PC-9 (cell line): ENCODE results near the gene RMI2. TPM values are rescaled to one million over a fixed set of nuclear protein-coding genes. Genes with fewer than 3 reads are reported as not detected.

Source experiments
- BruUV-seq: library from RNA; stranded (reverse); fragments of 400-500 nt; replicated peaks from 2 replicates; lab custom pipeline; 2021; lab: Mats Ljungman, UMichigan
- CTCF ChIA-PET: fragments of 300-600 bp; sonication (Branson Sonifier 250); formaldehyde crosslinking; loops from one replicate; lab custom pipeline; 2022; ENCODE audit warnings: antibody characterized with exemption; lab: Charles Lee
- POLR2A ChIA-PET: fragments of 300-600 bp; sonication (Branson Sonifier 250); formaldehyde crosslinking; loops from one replicate; lab custom pipeline; 2022; ENCODE audit warnings: antibody characterized with exemption; ENCODE audit not compliant: unreplicated experiment; lab: Charles Lee
- DNase-seq, 2 experiments: peaks; one replicate each; pipeline versions ENCODE4 v3.0.0 to v3.0.0-alpha.2; 2015 to 2022; ENCODE audit warnings: mixed read lengths in 1 of 2
- H2AFZ ChIP-seq: fragments of 200-600 bp; sonication (generic); 2 replicates; pipeline ENCODE4 v1.8.1; 2017; ENCODE audit warnings: antibody characterized with exemption
- H3F3A ChIP-seq: fragments of 200-600 bp; sonication (generic); 2 replicates; pipeline ENCODE4 v1.8.1; 2017; ENCODE audit warnings: antibody characterized with exemption, mild to moderate bottlenecking, low read depth; ENCODE audit not compliant: insufficient read depth
- H3K27ac ChIP-seq: fragments of 200-600 bp; sonication (generic); 2 replicates; pipeline ENCODE4 v1.6.1; 2016; ENCODE audit warnings: mixed run types
- H3K27me3 ChIP-seq: fragments of 200-600 bp; sonication (generic); 2 replicates; pipeline ENCODE4 v1.6.1; 2016; ENCODE audit warnings: low read depth, mixed run types; ENCODE audit not compliant: insufficient read depth
- H3K36me3 ChIP-seq: fragments of 200-600 bp; sonication (generic); 2 replicates; pipeline ENCODE4 v1.6.1; 2016; ENCODE audit warnings: low read depth, mixed run types
- H3K4me1 ChIP-seq: fragments of 200-600 bp; sonication (generic); replicated peaks from 2 replicates; pipeline ENCODE4 v1.6.1; 2016; ENCODE audit warnings: mixed run types; ENCODE audit not compliant: insufficient read depth
- H3K4me2 ChIP-seq: fragments of 200-600 bp; sonication (generic); 2 replicates; pipeline ENCODE4 v1.6.1; 2017; ENCODE audit warnings: mixed run types
- H3K4me3 ChIP-seq: fragments of 200-600 bp; sonication (generic); 2 replicates; pipeline ENCODE4 v1.6.1; 2016; ENCODE audit warnings: mixed run types
- H3K79me2 ChIP-seq: fragments of 200-600 bp; sonication (generic); 2 replicates; pipeline ENCODE4 v1.6.1; 2017; ENCODE audit warnings: low read depth, mixed run types
- H3K9me2 ChIP-seq: fragments of 200-600 bp; sonication (generic); 2 replicates; pipeline ENCODE4 v1.8.1; 2017; ENCODE audit warnings: mild to moderate bottlenecking; ENCODE audit not compliant: insufficient read depth
- H3K9me3 ChIP-seq: fragments of 200-600 bp; sonication (generic); 2 replicates; pipeline ENCODE4 v1.8.1; 2016; ENCODE audit warnings: low read depth; ENCODE audit not compliant: insufficient read depth
- H4K20me1 ChIP-seq: fragments of 200-600 bp; sonication (generic); 2 replicates; pipeline ENCODE4 v1.8.1; 2017; ENCODE audit not compliant: insufficient read depth
- EZH2 ChIP-seq: fragments of 200-600 bp; sonication (generic); IDR thresholded peaks from 2 replicates; pipeline ENCODE4 v1.8.0; 2017; ENCODE audit warnings: antibody characterized with exemption, low read depth
- intact Hi-C: fragments of 100-400 bp; cut with micrococcal nuclease; formaldehyde crosslinking; loops from one replicate; pipeline ENCODE4 v1.10.0; 2022; ENCODE audit not compliant: unreplicated experiment
- total RNA-seq: library from RNA; stranded (reverse); gene quantifications from 2 replicates; pipeline ENCODE4 v1.2.3, GENCODE V29; 2021
- TF ChIP-seq, protein P1 (sequence below): fragments of 200-600 bp; sonication (generic); conservative IDR thresholded peaks from 2 replicates; pipeline ENCODE4 v1.6.1; 2017; ENCODE audit warnings: mixed run types, antibody characterized with exemption, mild to moderate bottlenecking, moderate library complexity

RMI2 gene
- total RNA-seq, 1 experiment from 2014 or later, result 38.0 TPM

- intact Hi-C loops, result no loop called here
- CTCF ChIA-PET, result no interaction called here
- no TSS peak for BruUV-seq
Observed at GRCh38 chr16:11341371-11341770, 3.9 kb upstream of the RMI2 start.

GRCh38 chr16:11342021-11342855, 3.0 kb upstream of the RMI2 start:
- no peak for DNase-seq
- BruUV-seq, result no TSS peak

More at GRCh38 chr16:11341371-11341770, 3.9 kb upstream of the RMI2 start:
- no peaks in the 10 kb centered on the region for H3K9me2 ChIP-seq
- H2AFZ ChIP-seq, result no peak overlapping the region
- POLR2A ChIA-PET, result interaction anchor here (0.6 kb wide), 1 partner anchor 65 kb away, joined by 19 read pairs; the partner anchor contains the start of gene PRM2
- no peaks in the 10 kb centered on the region for H3K9me3 ChIP-seq
- H3K27ac ChIP-seq, result no peak overlapping the region
- H3K4me3 ChIP-seq, result no peak overlapping the region
- H4K20me1 ChIP-seq, result no peaks in the 10 kb centered on the region
- peaks cover 12% of the 10 kb centered on the region for H3K4me1 ChIP-seq
- H3F3A ChIP-seq, result no peaks in the 10 kb centered on the region
- H3K36me3 ChIP-seq, result no peaks in the 10 kb centered on the region
- no peak overlapping the region for H3K4me2 ChIP-seq
- H3K79me2 ChIP-seq, result peaks cover 7% of the 10 kb centered on the region
- H3K27me3 ChIP-seq, result no peaks in the 10 kb centered on the region
- TF ChIP-seq, protein P1, sequence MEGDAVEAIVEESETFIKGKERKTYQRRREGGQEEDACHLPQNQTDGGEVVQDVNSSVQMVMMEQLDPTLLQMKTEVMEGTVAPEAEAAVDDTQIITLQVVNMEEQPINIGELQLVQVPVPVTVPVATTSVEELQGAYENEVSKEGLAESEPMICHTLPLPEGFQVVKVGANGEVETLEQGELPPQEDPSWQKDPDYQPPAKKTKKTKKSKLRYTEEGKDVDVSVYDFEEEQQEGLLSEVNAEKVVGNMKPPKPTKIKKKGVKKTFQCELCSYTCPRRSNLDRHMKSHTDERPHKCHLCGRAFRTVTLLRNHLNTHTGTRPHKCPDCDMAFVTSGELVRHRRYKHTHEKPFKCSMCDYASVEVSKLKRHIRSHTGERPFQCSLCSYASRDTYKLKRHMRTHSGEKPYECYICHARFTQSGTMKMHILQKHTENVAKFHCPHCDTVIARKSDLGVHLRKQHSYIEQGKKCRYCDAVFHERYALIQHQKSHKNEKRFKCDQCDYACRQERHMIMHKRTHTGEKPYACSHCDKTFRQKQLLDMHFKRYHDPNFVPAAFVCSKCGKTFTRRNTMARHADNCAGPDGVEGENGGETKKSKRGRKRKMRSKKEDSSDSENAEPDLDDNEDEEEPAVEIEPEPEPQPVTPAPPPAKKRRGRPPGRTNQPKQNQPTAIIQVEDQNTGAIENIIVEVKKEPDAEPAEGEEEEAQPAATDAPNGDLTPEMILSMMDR, result no peak
- no peak for TF ChIP-seq EZH2
- DNase-seq, result no peak

DNA sequence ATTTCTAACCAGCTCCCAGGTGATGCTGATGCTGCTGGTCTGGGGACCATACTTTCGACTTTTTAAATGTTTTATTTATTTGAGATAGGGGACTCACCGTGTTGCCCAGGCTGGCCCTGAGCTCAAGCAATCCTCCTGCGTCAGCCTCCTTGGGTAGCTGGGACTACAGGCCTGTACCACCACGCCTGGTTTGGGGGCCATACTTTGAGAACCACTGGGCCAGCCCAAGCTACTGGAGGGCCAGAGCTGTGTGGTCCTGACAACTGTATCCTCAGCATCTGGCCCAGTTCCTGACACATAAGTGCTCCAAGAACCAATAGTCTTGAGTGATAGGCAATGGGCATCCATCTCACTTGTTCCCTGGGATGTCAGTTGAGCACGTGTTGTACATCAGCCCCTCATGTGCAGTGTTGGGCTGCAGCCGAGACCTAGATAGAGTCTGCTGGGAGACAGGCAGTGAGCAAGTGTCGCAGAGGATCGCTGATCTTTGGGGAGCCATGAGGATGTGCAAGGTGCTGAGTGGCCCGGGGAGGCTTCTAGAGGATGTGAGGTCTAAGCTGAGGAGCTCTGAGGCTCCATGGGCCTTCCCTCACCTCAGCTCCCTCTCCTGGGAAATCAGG, 1.6 kb downstream of the RMI2 start:
- Histone ChIP-seq H3K4me1 (peaks cover 34% of the 10 kb centered on the region), H3K4me2 (peak overlapping the region; percentile 97; the same call in 1 of the 2 replicates), H3K4me3 (no peak overlapping the region; the same call in 1 of the 2 replicates), H3K27me3 (no peaks in the 10 kb centered on the region), H2AFZ (no peak overlapping the region), H3K79me2 (peaks cover 30% of the 10 kb centered on the region), H3K27ac (0 out of 2 replicates have a peak overlapping the region, but pooled peaks have one; percentile 9), H3F3A (peaks cover 21% of the 10 kb centered on the region; the same call in 1 of the 2 replicates), H3K9me3 (no peaks in the 10 kb centered on the region), H4K20me1 (no peaks in the 10 kb centered on the region), H3K9me2 (no peaks in the 10 kb centered on the region), H3K36me3 (no peaks in the 10 kb centered on the region)
- no peak for TF ChIP-seq EZH2
- TF ChIP-seq, protein P1, result no peak
- ChIA-PET POLR2A (interaction anchor here (0.6 to 0.7 kb wide), 2 partner anchors 20 to 92 kb away, joined by 3 to 5 read pairs; no protein-coding TSS in a partner anchor), CTCF (no interaction called here)
- DNase-seq, result no peak
- no TSS peak for BruUV-seq
- intact Hi-C loops, result no loop called here

More at GRCh38 chr16:11342021-11342855, 3.0 kb upstream of the RMI2 start:
- Histone ChIP-seq H3K9me3 (no peaks in the 10 kb centered on the region), H3K9me2 (no peaks in the 10 kb centered on the region), H3K27me3 (no peaks in the 10 kb centered on the region), H3F3A (peaks cover 7% of the 10 kb centered on the region; the same call in 1 of the 2 replicates), H3K27ac (no peak overlapping the region), H3K4me3 (no peak overlapping the region), H3K4me1 (peaks cover 21% of the 10 kb centered on the region), H3K4me2 (no peak overlapping the region), H3K79me2 (peaks cover 15% of the 10 kb centered on the region), H2AFZ (no peak overlapping the region), H4K20me1 (no peaks in the 10 kb centered on the region), H3K36me3 (no peaks in the 10 kb centered on the region)
- ChIA-PET POLR2A (no interaction called here), CTCF (no interaction called here)
- intact Hi-C loops, result no loop called here
- TF ChIP-seq, protein P1, result no peak
- TF ChIP-seq EZH2, result no peak
